Epithelial cell of esophagus (primary cell): ENCODE results near the gene ADAMTSL4.

ENCODE experiments used
- DNase-seq: peaks from one replicate; pipeline ENCODE4 v3.0.0; 2010; ENCODE audit warnings: low read depth
- H3K4me3 ChIP-seq: 2 replicates; pipeline ENCODE4 v1.5.1; 2011; ENCODE audit warnings: mild to moderate bottlenecking, low read length, control low read depth
- TF ChIP-seq, protein P1 (sequence below): IDR thresholded peaks from 2 replicates; pipeline ENCODE4 v1.5.1; 2011; ENCODE audit warnings: low read depth, mild to moderate bottlenecking, low read length, control low read depth, inconsistent platforms; ENCODE audit not compliant: insufficient read depth; ENCODE audit errors: missing control alignments

Gene ADAMTSL4

DNA sequence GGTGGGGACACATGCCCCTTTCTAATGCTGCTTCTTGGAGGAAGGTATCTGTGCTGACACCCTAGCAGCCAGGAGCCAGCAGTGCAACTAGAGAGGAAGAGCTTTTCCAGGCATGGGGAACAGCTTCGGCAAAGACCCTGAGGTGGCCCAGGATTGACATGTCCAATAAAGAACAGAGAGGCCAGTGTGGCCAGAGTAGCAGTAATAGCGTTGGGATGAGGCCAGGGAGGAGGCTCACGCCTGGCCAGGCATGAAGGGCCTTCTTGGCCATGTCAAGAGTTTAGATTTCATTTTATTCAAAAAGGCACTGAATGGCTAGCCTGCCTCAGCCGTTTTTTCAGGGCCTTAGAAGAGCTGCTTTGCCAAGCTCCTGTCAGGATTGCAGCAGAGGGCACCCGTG lies 16.3 kb upstream of the ADAMTSL4 start:
- TF ChIP-seq, protein P1, sequence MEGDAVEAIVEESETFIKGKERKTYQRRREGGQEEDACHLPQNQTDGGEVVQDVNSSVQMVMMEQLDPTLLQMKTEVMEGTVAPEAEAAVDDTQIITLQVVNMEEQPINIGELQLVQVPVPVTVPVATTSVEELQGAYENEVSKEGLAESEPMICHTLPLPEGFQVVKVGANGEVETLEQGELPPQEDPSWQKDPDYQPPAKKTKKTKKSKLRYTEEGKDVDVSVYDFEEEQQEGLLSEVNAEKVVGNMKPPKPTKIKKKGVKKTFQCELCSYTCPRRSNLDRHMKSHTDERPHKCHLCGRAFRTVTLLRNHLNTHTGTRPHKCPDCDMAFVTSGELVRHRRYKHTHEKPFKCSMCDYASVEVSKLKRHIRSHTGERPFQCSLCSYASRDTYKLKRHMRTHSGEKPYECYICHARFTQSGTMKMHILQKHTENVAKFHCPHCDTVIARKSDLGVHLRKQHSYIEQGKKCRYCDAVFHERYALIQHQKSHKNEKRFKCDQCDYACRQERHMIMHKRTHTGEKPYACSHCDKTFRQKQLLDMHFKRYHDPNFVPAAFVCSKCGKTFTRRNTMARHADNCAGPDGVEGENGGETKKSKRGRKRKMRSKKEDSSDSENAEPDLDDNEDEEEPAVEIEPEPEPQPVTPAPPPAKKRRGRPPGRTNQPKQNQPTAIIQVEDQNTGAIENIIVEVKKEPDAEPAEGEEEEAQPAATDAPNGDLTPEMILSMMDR: no peak
- H3K4me3 ChIP-seq: no peak overlapping the region
- no peak for DNase-seq

DNA sequence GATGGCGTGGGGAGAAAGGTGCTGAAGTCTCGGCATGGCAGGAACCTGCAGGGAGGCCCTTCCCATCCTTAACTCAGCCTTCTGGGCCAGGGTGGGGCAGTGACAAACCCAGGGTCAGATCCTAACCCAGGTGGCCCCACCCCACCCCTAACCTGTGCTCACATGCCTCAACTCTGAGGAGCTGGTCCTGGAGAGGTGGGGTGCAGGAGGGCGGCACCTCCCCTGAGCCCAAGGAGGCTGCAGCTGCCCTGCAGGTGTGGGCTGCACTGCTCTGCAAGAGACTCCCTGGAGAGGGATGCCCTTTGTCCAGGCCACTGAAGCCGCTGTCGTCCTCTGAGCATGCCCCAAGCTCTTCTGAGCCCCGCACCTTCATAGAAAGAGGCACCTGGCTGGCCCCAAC lies 15.2 kb upstream of the ADAMTSL4 start:
- DNase-seq: peak; percentile 51
- H3K4me3 ChIP-seq: no peak overlapping the region

DNA sequence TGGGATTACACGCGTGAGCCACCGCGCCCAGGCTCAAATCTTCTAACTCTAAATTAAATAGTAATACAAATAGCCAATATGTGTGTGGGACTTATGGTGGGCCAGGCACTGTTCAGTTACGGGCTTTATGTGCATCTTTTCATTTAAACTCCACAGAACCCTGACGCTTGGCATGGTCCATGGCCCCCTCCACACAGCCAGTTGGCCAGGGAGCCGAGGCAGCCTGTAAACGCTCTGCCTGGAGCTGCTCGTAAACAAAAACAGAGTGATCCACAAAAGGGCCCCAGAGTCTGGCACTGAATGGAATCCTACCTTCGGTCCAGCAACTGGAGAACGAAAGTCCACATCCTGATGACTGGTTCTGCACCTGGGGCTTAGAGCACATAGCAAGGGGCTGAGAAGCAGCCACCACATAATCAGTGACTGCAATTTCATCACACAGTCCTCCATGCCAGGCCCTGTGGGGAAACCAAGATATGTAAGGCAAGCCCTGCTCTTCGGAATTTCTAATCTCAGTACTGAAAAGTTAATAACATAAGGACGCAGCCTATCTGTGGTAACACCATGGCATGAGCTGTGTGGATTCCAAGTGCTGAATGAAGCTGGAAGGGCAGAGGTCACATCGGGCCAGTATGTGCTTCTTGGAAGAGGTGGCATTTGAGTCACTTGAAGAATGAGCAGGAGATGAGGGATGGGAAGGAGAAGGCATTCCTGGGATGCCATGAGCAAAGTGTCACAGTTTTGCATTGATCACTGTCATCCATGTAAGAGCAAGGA lies 13.5 kb upstream of the ADAMTSL4 start:
- H3K4me3 ChIP-seq: no peak overlapping the region
- DNase-seq: peak; percentile 18
- TF ChIP-seq, protein P1: no peak

More for the DNA sequence above, 15.2 kb upstream of the ADAMTSL4 start:
- TF ChIP-seq, protein P1: no peak

DNA sequence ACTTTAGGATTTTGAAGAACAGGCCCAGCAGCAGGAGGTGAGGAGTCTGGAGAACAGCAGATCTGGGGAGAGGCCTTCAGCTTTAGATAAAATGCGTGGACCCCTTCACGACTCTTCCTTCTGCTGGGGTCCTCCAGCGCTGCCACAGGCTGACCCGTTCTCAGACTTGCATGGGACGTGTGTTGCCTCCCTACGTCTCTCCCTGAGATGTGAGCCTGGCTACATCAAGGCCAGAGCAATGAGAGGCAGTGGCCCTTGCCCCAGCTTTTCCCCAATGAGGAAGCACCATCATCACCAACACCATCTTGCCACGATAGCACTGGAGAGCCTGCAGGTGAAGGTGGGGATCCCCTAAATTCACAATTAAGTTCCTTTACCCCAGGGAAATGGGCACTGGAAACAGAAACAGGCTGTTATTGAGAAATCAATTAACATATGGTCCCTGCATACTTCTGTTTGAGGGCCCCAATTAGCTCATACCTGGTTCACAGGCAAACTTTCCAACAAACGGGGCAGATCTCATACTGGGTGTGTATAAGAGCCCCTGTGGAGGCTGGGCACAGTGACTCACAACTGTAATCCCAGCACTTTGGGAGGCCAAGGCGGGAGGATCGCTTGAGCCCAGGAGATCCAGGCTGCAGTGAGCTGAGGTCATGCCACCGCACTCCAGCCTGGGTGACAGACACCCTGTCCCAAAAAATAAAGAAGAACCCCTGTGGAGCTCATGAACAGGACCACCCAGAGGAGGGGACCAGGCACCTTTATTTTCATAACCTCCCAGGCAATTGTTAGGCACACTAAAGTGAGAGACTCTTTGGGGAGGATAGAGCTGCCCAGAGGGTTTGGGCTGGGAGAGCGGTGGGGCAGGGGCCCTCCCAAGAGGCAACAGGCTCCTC lies 12.1 kb upstream of the ADAMTSL4 start:
- TF ChIP-seq, protein P1: no peak
- no peak overlapping the region for H3K4me3 ChIP-seq
- peak; percentile 76 for DNase-seq

DNA sequence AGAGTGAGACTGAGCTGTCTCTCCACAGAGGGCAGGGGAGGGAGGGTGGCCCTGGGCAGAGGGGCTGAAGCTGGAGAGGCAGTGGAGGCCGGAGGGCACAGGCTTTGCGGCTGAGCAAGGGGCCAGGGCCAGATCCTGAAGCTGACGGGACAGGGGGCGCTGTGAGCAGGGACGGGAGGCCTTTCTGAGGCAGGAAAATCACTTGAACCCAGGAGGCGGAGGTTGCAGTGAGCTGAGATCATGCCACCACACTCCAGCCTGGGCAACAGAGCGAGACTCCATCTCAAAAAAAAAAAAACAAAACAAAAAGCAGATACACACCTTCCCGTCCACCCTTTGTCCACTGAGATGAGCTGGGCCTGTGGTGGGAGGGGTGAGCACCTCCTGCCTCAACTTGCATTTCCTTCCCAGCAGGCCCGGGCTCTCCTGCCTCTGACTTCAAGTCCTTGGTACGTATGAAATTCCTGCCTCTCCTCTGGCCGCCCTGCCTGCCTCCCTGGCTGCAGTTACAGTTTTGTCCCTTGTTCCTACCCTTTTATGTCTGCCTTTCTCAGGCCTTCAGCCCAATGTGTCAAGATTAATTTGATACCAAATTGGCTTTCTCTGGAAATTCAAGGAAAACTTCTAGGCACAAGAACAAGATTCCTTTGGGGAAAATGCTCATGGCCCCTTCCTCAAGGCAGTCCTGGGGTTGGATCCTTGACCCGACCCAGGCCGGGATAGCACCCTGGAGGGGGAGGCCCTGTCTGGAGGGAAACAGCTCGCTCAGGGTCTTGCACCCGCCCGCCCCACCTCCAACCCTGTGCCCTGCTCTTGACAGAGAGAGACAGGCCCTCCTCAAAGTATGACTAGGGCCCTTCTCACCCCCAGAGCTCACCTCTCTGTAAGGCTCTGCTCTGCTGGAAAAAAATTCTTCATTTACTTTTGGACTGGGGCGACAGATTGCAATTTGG lies 11.2 kb upstream of the ADAMTSL4 start:
- peak; percentile 93 for DNase-seq
- H3K4me3 ChIP-seq: no peak overlapping the region
- TF ChIP-seq, protein P1: no peak

DNA sequence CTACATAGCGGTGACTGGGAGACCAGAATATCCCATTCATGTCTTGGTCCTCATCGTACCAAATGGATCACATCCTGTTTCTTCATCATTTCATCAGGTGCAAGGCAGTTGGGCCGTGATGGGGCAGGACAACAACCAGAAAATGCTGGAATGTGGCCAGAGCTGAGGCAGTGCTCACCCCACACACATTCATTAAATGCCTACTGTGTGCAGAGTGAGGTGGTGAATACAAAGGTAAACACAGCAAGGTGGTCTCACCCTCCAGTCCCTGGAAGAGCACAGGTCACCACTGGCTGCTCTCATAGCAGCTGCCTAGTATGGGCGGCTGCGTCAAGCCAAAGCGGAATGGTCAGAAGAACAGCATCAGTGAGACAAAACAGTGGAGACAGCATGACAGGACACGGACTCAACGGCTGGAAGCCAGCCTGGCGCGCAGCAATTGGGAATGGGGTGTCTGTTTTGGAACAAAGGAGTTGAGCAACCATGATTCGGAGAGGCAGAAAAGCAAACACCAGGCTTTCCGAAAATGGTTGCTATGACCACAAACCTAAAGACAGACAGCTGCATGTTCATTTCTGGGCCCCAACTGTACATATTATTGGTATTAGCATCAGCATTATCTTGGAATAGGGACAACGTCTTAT lies 5.6 kb upstream of the ADAMTSL4 start:
- peak; percentile 52 for DNase-seq
- H3K4me3 ChIP-seq: no peak overlapping the region
- TF ChIP-seq, protein P1: no peak
